ENCODE measurements around the gene BRD3OS.

DNA sequence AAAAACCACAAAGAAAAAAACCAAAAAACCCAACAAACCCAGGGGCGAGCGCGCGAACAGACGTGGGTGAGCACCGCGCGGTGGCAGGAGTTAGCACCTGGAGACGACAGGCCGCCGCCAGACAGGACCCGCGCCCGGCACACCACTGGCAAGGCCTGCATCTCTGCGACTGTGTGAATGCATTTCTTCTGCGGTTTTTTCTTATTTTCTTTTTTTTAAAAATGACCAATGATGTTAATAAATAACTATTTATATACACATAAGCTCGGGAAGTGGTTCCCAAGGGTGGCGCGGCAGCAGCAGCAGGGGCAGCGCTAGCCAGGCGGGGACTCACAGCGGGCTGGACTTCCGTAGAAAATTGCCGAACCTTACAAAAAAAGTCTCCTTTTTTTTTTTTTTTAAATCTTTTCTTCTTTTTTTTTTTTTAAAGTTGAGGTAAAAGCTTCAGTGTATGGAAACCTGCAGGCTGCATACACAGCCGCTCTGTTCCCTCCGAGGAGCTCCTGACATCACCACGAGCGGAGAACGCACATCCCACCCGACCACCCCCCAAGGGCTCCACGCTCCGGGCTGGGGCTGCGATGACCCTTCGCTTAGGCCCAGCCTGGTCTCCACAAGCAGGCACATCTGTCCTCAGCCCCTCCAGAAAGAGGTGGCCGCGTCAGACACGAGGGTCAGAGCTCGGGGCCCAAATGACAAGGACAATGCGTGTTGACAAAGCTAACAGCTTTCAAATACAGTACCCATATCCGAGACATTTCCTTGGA is 7.4 kb downstream of the BRD3OS start:
- TF ChIP-seq, protein P1, sequence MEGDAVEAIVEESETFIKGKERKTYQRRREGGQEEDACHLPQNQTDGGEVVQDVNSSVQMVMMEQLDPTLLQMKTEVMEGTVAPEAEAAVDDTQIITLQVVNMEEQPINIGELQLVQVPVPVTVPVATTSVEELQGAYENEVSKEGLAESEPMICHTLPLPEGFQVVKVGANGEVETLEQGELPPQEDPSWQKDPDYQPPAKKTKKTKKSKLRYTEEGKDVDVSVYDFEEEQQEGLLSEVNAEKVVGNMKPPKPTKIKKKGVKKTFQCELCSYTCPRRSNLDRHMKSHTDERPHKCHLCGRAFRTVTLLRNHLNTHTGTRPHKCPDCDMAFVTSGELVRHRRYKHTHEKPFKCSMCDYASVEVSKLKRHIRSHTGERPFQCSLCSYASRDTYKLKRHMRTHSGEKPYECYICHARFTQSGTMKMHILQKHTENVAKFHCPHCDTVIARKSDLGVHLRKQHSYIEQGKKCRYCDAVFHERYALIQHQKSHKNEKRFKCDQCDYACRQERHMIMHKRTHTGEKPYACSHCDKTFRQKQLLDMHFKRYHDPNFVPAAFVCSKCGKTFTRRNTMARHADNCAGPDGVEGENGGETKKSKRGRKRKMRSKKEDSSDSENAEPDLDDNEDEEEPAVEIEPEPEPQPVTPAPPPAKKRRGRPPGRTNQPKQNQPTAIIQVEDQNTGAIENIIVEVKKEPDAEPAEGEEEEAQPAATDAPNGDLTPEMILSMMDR (conservative IDR thresholded peaks at IDR 0.05; ENCODE audit: low read depth, low read length): no peak
- TF ChIP-seq POLR2A (IDR thresholded peaks at IDR 0.05; ENCODE audit: low read depth, low read length) (no peak), CEBPB (IDR thresholded peaks at IDR 0.05; ENCODE audit: low read depth, low read length) (no peak), RFX5 (IDR thresholded peaks at IDR 0.05; ENCODE audit: low read depth, low read length) (no peak), RAD21 (IDR thresholded peaks at IDR 0.05; ENCODE audit: low read length) (no peak), RCOR1 (IDR thresholded peaks at IDR 0.05; ENCODE audit: insufficient replicate concordance, low read length) (no peak), SMC3 (IDR thresholded peaks at IDR 0.05; ENCODE audit: low read depth, low read length) (no peak)
